ENCODE results near the gene PPP1R15A.
A peak's percentile ranks its signal among the peaks of the same experiment; 100 is the strongest.
"Not testable (repeated sequence)": the region's sequence is repeated elsewhere in the genome, so short reads cannot be mapped to it uniquely, and the experiment has no call there.

PPP1R15A gene

DNA sequence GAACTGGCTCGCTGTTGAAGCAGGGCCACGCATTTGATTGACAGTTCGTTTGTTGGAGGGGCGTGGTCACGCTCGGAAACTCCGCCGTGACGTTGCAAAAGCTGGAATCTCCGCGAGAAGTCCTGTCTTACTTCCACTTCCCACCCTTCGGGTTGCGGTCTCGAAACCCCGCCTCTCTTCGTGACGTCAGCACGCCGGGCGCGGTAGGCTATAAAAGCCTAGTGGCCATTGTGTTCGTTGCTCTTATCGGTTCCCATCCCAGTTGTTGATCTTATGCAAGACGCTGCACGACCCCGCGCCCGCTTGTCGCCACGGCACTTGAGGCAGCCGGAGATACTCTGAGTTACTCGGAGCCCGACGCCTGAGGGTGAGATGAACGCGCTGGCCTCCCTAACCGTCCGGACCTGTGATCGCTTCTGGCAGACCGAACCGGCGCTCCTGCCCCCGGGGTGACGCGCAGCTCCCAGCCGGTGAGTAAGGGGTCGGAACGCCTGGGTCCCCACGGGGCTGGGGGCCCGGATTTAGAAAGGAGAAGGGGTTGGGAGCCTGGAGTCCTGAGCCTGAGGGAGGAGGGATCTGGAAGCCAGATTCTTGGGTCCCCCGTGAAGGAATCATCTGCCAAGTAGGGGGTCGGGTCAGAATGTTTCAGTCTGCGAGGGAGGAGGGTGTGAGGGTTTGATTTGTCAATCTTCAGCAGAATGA lies at the start of gene PPP1R15A:
Gene PPP1R15A, plus strand, starts transcription at position 240 of the 702 bp plus-strand sequence. CDS start 813 bp downstream, outside the sequence.
- peak; percentile 94 to 98 for DNase-seq (ENCODE audit: low read depth in 2 of 2)

GRCh38 chr19:48822514-48822913 lies 49.7 kb upstream of the PPP1R15A start:
- no peak for DNase-seq (ENCODE audit: low read depth in 2 of 2)

DNA sequence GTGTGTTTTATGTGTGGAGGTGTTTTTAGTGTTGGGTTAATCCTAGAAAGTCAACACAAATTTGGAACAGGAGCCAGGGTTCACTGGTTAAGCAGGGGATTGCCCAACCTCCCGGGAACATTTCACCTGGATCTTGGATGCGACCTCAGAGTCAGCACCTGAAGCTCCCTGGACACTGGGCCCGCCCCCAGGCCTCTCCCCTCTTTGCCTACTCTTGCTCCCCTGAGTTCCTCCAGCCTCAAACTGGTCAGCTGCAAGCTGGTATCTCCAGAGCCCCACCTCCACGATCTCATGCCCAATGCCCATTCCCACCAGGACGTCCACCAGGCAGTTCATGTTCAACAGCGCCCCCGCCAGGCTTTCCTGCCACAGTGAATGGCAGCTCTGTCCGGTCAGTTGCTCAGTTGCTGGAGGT lies 45.6 kb upstream of the PPP1R15A start:
- DNase-seq (ENCODE audit: low read depth in 2 of 2) = no peak

DNA sequence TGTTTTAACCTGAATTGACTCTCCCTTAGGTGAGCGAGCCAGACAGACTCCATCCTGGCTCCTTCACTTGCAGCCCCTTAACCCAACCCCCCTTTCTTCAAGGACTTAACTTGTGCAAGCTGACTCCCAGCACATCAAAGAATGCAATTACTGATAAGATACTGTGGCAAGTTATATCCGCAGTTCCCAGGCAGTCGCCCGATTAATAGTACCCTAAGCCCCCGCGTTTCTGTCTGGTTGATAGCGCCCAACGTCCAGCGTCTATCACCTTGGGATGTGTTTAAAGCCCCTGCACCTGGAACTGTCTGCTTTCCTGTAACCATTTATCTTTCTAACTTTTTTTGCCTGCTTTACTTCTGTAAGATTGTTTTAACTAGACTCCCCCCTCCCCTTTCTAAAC lies 42.1 kb upstream of the PPP1R15A start:
- no peak for DNase-seq (ENCODE audit: low read depth in 2 of 2)

DNA sequence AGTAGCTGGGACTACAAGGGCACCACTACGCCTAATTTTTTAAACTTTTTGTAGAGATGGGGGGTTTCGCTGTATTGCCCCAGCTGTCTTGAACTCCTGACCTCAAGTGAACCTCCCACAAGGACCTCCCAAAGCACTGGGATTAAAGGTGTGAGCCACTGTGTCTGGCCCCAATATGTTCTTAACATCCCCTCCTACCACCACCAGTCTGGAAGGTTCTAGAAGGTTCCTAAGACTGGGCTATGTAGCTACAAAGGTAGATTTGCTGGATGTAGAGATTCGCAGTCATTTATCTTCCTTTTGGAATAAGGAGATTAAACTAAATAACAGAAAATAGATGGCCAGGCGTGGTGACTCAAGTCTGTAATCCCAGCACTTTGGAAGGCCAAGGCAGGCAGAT lies 41.3 kb upstream of the PPP1R15A start:
- no peak for DNase-seq (ENCODE audit: low read depth in 2 of 2)

- no peak for DNase-seq (ENCODE audit: low read depth in 2 of 2)
Observed at GRCh38 chr19:48833049-48833448, 39.2 kb upstream of the PPP1R15A start.

- no peak for DNase-seq (ENCODE audit: low read depth in 2 of 2)
Observed at GRCh38 chr19:48833977-48834376, 38.2 kb upstream of the PPP1R15A start.

DNA sequence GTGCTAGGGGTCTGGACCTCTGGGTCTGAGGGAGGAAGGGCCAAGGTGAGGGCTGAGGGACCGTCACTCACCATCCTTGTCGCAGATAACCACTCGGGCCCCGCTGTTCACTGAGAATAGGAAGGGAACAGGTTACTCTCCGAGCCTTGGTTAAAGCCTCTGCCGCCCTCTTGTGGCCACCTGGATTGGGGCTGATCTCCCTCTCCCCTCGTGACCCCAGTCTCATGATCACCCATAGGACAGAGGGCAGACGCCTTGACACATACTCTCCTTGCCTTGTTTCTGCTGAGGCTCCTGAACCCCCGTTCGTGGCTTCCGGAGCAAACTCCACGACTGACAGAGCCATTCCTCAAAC lies 36.5 kb upstream of the PPP1R15A start:
- peak; percentile 78 to 87 for DNase-seq (ENCODE audit: low read depth in 2 of 2)

- DNase-seq (ENCODE audit: low read depth in 2 of 2) = no peak
Observed at GRCh38 chr19:48836089-48837017, 35.9 kb upstream of the PPP1R15A start, which contains the start of gene HSD17B14. HSD17B14 (minus strand) TSS chr19:48836491; CDS start chr19:48836411, 80 bp downstream.

- DNase-seq (ENCODE audit: low read depth in 2 of 2) = peak; percentile 67 to 72
Observed at GRCh38 chr19:48837051-48837524, 35.1 kb upstream of the PPP1R15A start.

- DNase-seq (ENCODE audit: low read depth in 2 of 2) = no peak
Observed at GRCh38 chr19:48837687-48838086, 34.5 kb upstream of the PPP1R15A start.

- DNase-seq (ENCODE audit: low read depth in 2 of 2) = no peak
Observed at GRCh38 chr19:48841047-48841446, 31.2 kb upstream of the PPP1R15A start.

GRCh38 chr19:48841571-48841970 lies 30.6 kb upstream of the PPP1R15A start:
- no peak for DNase-seq (ENCODE audit: low read depth in 2 of 2)

- DNase-seq (ENCODE audit: low read depth in 2 of 2) = peak in 1 of 2 donors; percentile 35
Observed at GRCh38 chr19:48842789-48843162, 29.4 kb upstream of the PPP1R15A start.

DNA sequence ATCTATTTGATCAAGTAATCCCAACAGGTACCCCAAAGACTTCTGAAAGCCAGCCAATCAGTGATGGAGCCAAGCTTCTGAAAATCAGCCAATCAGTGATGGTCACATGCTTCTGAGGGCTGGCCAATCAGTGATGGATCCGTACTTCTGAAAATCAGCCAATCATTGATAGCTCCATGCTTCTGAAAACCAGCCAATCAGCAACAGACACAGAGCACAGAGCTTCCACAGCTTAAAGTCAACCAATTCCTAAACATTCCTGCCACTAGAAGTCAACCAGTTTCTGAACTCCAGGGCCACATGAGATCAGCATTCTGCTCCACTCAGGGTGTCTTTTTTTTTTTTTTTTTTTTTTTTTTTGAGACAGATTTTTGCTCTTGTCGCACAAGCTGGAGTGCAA lies 27.7 kb upstream of the PPP1R15A start:
- no peak for DNase-seq (ENCODE audit: low read depth in 2 of 2)

DNA sequence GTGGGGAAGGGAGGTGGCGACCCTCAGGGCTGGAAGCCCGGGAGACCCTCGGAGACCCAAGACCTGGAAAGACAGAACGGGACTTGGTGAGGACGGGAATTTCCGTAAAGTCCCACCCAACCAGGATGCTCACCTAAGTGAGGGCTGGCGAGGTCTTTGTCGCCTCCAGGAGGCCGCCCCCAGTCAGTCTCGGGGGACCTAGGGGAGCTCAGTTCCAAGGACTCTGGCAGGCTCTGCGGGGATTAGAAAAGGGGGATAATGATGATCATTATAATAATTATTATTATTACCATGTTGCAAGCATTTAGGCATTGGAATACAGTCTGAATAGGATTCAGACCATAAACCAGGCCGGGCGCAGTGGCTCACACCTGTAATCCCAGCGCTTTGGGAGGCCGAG lies 26.8 kb upstream of the PPP1R15A start:
- no peak for DNase-seq (ENCODE audit: low read depth in 2 of 2)

- not testable (repeated sequence) for DNase-seq (ENCODE audit: low read depth in 2 of 2)
Observed at GRCh38 chr19:48846659-48847058, 25.6 kb upstream of the PPP1R15A start.

DNA sequence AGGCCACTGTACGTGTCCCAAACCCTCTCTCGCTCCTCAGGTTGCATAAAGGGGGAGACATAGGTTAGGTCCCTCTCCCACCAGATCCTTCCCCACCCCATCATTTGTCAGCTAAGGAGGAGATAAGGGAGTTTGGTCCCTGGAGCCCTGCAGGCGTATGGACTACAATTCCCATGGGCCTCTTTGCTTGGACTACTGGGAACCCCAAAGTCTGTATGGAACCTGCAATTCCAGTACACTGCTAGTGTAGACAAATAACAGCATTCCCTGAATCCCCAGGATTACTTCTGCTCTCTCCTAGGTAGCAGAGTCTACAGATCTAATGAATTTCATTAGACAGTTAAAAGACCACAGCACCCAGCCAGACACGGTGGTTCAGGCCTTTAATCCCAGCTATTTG lies 19.9 kb upstream of the PPP1R15A start:
- no peak for DNase-seq (ENCODE audit: low read depth in 2 of 2)

- no peak for DNase-seq (ENCODE audit: low read depth in 2 of 2)
Observed at GRCh38 chr19:48853483-48853882, 18.7 kb upstream of the PPP1R15A start.

DNA sequence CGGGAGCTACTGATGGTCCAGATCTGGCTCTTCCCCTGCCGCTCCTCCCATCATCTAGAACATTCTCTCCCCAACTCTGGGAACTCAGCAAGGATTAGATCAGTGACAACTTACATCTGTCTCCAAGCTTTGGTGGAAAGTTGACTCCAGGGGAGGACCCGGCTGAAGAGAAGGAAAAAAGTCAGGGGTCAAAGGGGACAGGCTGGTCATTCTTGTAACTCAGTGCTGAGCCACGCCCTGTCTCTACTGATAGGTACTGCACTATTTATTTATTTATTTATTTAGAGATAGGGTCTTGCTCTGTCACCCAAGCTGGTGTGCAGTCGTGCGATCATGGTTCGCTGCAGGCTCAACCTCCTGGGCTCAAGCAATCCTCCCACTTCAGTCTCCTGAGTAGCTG lies 18.1 kb upstream of the PPP1R15A start:
- no peak for DNase-seq (ENCODE audit: low read depth in 2 of 2)

GRCh38 chr19:48856921-48857320 lies 15.3 kb upstream of the PPP1R15A start:
- DNase-seq (ENCODE audit: low read depth in 2 of 2) = no peak

DNA sequence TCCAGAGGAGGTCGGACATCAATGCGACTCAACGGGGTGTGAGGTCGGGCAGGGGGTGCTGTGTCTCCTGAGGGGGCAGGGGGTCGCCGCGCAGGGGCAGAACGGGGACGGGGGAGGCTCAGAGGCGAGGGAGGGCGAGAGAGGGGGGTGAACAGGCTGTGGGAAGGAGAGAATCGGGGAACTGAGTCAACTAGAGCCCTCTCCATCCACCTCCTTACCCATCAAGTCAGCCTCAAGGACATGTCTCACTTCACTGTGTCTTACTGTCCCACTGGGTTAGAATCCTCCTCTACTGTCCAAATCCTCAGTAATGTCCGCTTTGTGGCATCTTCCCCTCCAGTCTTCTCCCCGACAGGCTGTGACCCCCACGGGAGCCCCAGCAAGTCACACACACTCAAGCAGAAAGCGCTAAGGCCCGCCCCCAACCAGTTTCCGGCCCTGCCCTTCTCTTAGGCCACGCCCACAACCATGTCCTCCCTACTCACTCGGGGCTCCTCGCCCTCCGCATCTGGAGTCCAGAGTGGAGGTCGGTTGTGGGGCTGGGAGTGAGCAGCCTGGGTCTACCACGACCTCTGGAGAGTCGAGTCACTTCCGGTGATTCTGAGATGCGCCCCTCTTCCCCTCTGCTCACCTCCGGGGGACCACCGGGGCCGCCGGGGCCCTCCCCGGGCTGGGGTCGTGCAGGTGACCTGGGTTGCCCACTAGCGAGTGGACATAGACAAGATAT lies 13.1 kb upstream of the PPP1R15A start:
- DNase-seq (ENCODE audit: low read depth in 2 of 2) = peak; percentile 64 to 74
